Adrenal gland (tissue), 5 donors: Measurements from ENCODE around the gene ZNF425.

ENCODE experiments used
- POLR2A ChIP-seq, 2 donors: fragments of 450-650 bp; IDR thresholded peaks; one replicate each; pipeline ENCODE4 v1.6.1; 2017; ENCODE audit warnings: antibody characterized with exemption in 2 of 2, mild to moderate bottlenecking in 2 of 2, moderate library complexity in 1 of 2
- TF ChIP-seq, protein P1 (sequence below), 6 experiments: fragments of 450-650 bp in 4 of 6; fragments of 200-600 bp in 2 of 6; sonication (generic) in 1 of 6; IDR thresholded peaks; 1 replicate in 5 of 6; 2 replicates in 1 of 6; pipeline versions ENCODE4 v1.5.1 to v1.8.0; 2016 to 2021; ENCODE audit warnings: antibody characterized with exemption in 6 of 6, mild to moderate bottlenecking in 2 of 6, moderate library complexity in 1 of 6
- donor health status: DM: no; HTN: no; CAD: no.

DNA sequence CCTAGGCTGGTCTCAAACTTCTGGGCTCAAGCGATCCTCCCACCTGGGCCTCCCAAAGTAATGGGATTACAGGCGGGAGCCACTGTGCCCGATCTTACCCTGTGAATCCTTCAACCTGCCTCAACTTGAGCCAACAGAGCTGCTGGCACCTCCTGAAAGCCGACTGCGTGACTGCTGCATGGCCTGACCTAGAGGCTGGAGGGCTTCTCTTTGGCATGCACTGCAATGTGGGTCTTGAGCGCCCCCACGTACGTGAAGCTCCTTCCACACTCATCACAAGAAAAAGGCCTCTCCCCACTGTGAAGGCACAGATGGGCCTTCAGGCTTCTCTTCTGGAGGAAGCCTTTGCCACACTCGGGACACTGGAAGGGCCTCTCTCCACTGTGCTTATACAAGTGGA lies 22.7 kb downstream of the ZNF425 start:
- TF ChIP-seq POLR2A (IDR thresholded peaks at IDR 0.05), result no peak
- TF ChIP-seq, protein P1, sequence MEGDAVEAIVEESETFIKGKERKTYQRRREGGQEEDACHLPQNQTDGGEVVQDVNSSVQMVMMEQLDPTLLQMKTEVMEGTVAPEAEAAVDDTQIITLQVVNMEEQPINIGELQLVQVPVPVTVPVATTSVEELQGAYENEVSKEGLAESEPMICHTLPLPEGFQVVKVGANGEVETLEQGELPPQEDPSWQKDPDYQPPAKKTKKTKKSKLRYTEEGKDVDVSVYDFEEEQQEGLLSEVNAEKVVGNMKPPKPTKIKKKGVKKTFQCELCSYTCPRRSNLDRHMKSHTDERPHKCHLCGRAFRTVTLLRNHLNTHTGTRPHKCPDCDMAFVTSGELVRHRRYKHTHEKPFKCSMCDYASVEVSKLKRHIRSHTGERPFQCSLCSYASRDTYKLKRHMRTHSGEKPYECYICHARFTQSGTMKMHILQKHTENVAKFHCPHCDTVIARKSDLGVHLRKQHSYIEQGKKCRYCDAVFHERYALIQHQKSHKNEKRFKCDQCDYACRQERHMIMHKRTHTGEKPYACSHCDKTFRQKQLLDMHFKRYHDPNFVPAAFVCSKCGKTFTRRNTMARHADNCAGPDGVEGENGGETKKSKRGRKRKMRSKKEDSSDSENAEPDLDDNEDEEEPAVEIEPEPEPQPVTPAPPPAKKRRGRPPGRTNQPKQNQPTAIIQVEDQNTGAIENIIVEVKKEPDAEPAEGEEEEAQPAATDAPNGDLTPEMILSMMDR (IDR thresholded peaks at IDR 0.05), result no peak
